K562 (cell line): ENCODE results near the gene MCC. TPM values are rescaled to one million over a fixed set of nuclear protein-coding genes. Genes with fewer than 3 reads are reported as not detected.

Source experiments
- BCLAF1 ChIP-seq, 2 experiments: fragments of 450-650 bp in 1 of 2; IDR thresholded peaks; 2 replicates each; pipeline ENCODE4 v1.6.1; 2011 to 2017; ENCODE audit warnings: low read depth in 2 of 2, antibody characterized with exemption in 1 of 2, borderline replicate concordance in 1 of 2, low read length in 1 of 2, mild to moderate bottlenecking in 1 of 2, mixed read lengths in 1 of 2; ENCODE audit not compliant: control insufficient read depth in 1 of 2
- BMI1 ChIP-seq: fragments of 150-350 bp; IDR thresholded peaks from 2 replicates; pipeline ENCODE4 v1.6.1; 2014; ENCODE audit warnings: low read length
- E2F1 ChIP-seq: sonication (generic); formaldehyde crosslinking; IDR thresholded peaks from 2 replicates; pipeline ENCODE4 v1.8.1; 2023; ENCODE audit warnings: mild to moderate bottlenecking, missing genetic modification reagents, moderate library complexity
- ETV6 ChIP-seq, 3 experiments: fragments of 150-350 bp in 1 of 3; sonication (generic) in 1 of 3; formaldehyde crosslinking in 1 of 3; IDR thresholded peaks; 2 replicates each; pipeline versions ENCODE4 v1.6.1 to v1.8.0; 2014 to 2022; ENCODE audit warnings: borderline replicate concordance in 2 of 3, low read depth in 2 of 3, antibody characterized with exemption in 1 of 3, low read length in 1 of 3, mild to moderate bottlenecking in 1 of 3, missing genetic modification reagents in 1 of 3
- NFXL1 ChIP-seq: fragments of 450-650 bp; formaldehyde crosslinking; IDR thresholded peaks from 2 replicates; pipeline ENCODE4 v1.4.0; 2021; ENCODE audit warnings: mild to moderate bottlenecking
- PBX2 ChIP-seq, 2 experiments: IDR thresholded peaks in 1 of 2; conservative IDR thresholded peaks in 1 of 2; 2 replicates each; pipeline ENCODE4 v1.6.1; 2016; ENCODE audit warnings: low read depth in 2 of 2, mild to moderate bottlenecking in 1 of 2, missing compliant biosample characterization in 1 of 2, missing genetic modification characterization in 1 of 2, moderate library complexity in 1 of 2
- SIX5 ChIP-seq, 2 experiments: IDR thresholded peaks; 2 replicates each; pipeline ENCODE4 v1.6.1; 2011; ENCODE audit warnings: low read length in 2 of 2, borderline replicate concordance in 1 of 2, low read depth in 1 of 2, mild to moderate bottlenecking in 1 of 2, moderate library complexity in 1 of 2; ENCODE audit not compliant: insufficient read depth in 1 of 2
- SNIP1 ChIP-seq: fragments of 450-650 bp; IDR thresholded peaks from 2 replicates; pipeline ENCODE4 v1.7.1; 2017; ENCODE audit warnings: low read depth, mild to moderate bottlenecking
- STAT6 ChIP-seq: sonication (generic); formaldehyde crosslinking; IDR thresholded peaks from 2 replicates; pipeline ENCODE4 v1.8.1; 2023; ENCODE audit warnings: mild to moderate bottlenecking, missing genetic modification reagents
- polyA plus RNA-seq, 8 experiments: library from polyadenylated mRNA; depleted of rRNA in 4 of 8; stranded (reverse) in 5 of 8; unstranded in 3 of 8; fragments of >200 nt; fragmentation: Nextera tagmentation in 2 of 8; fragmentation: Illumina TruSeq in 1 of 8; extraction: Ambion mirVana in 2 of 8; extraction: Trizol in 1 of 8; gene quantifications; 2 replicates each; pipeline versions ENCODE4 v1.2.1 to v1.2.3, GENCODE V29; 2011 to 2014; ENCODE audit warnings: inconsistent platforms in 1 of 8, missing spikeins in 1 of 8
- total RNA-seq, 7 experiments: library from RNA; depleted of rRNA in 6 of 7; stranded (reverse); fragments of >200 nt in 6 of 7; fragmentation: Illumina TruSeq in 2 of 7; extraction: Trizol in 2 of 7; gene quantifications; 2 replicates each; pipeline versions ENCODE4 v1.2.1 to v1.2.3, GENCODE V29; 2011 to 2021; ENCODE audit warnings: low replicate concordance in 1 of 7

The MCC gene
- total and polyA plus RNA-seq, 9 of the 15 experiments (the other 6 are each of a cell fraction or from before 2014, with no cell fraction given) = 0.04 to 0.24 (median 0.06) TPM; not detected in 1

- no peak for TF ChIP-seq PBX2 (CRISPR knock-in tag; IDR thresholded peaks at IDR 0.05; ENCODE audit: low read depth)
- TF ChIP-seq PBX2 (tag; conservative IDR thresholded peaks at IDR 0.05; ENCODE audit: low read depth) = no peak
- TF ChIP-seq STAT6 (CRISPR knock-in tag) = no peak
- TF ChIP-seq SNIP1 = no peak
- no peak for TF ChIP-seq E2F1 (CRISPR knock-in tag)
- TF ChIP-seq ETV6 (IDR thresholded peaks at IDR 0.05; ENCODE audit: borderline replicate concordance in 1 of 2, low read depth in 2 of 2, low read length in 1 of 2) = no peak
- no peak for TF ChIP-seq ETV6 (CRISPR knock-in tag; IDR thresholded peaks at IDR 0.05; ENCODE audit: borderline replicate concordance)
- no peak for TF ChIP-seq BCLAF1 (IDR thresholded peaks at IDR 0.05; ENCODE audit: borderline replicate concordance in 1 of 2, control insufficient read depth in 1 of 2, low read depth in 2 of 2, low read length in 1 of 2)
- no peak for TF ChIP-seq NFXL1
- TF ChIP-seq BMI1 = no peak
- no peak for TF ChIP-seq SIX5 (IDR thresholded peaks at IDR 0.05; ENCODE audit: borderline replicate concordance in 1 of 2, insufficient read depth in 1 of 2, low read depth in 1 of 2, low read length in 2 of 2)
Measured at GRCh38 chr5:113000466-113000865, 487.8 kb downstream of the MCC start (continued).
